B cell (primary cell): ENCODE measurements around the gene PLA2G2F. TPM values are rescaled to one million over a fixed set of nuclear protein-coding genes. Genes with fewer than 3 reads are reported as not detected.

ENCODE experiments used
- ATAC-seq: fragments of 200-7000 bp; cut with Tn5 transposase; one replicate; pipeline ENCODE4 v1.10.0; 2021; ENCODE audit warnings: low read depth, mild to moderate bottlenecking, moderate number of reproducible peaks, moderate library complexity
- CTCF ChIA-PET: fragments of 350-600 bp; sonication (Branson Sonifier 250); formaldehyde crosslinking; loops from one replicate; lab custom pipeline; 2021; ENCODE audit warnings: antibody characterized with exemption, inconsistent platforms; lab: Charles Lee
- POLR2A ChIA-PET: fragments of 350-600 bp; sonication (Branson Sonifier 250); formaldehyde crosslinking; loops from one replicate; lab custom pipeline; 2021; ENCODE audit warnings: antibody characterized with exemption; lab: Charles Lee
- DNase-seq: peaks from one replicate; pipeline ENCODE4 v3.0.0; 2013
- H2AFZ ChIP-seq: 2 replicates; pipeline ENCODE4 v1.6.1; 2012; ENCODE audit warnings: mild to moderate bottlenecking, low read depth, low read length; ENCODE audit not compliant: insufficient read depth, poor library complexity, severe bottlenecking
- H3K27ac ChIP-seq, 2 donors: 1 replicate in 1 of 2; 2 replicates in 1 of 2; pipeline ENCODE4 v1.5.1; 2012 to 2013; ENCODE audit warnings: low read length in 2 of 2, mild to moderate bottlenecking in 2 of 2, moderate library complexity in 1 of 2
- H3K27me3 ChIP-seq, 4 experiments: fragments of 200-600 bp in 1 of 4; sonication (generic) in 1 of 4; replicated peaks in 1 of 4; 1 replicate in 2 of 4; 2 replicates in 2 of 4; pipeline versions ENCODE4 v1.6.1 to v1.7.0; 2013 to 2016; ENCODE audit warnings: low read length in 3 of 4, mild to moderate bottlenecking in 2 of 4, mixed read lengths in 1 of 4, moderate library complexity in 1 of 4; ENCODE audit not compliant: insufficient read depth in 4 of 4, control insufficient read depth in 3 of 4; ENCODE audit errors: control extremely low read depth in 1 of 4
- H3K36me3 ChIP-seq, 2 experiments: replicated peaks in 1 of 2; 1 replicate in 1 of 2; 2 replicates in 1 of 2; pipeline versions ENCODE4 v1.6.1 to v1.7.1; 2013; ENCODE audit warnings: low read length in 1 of 2; ENCODE audit not compliant: insufficient read depth in 2 of 2, control insufficient read depth in 1 of 2; ENCODE audit errors: control extremely low read depth in 1 of 2, extremely low read depth in 1 of 2
- H3K4me1 ChIP-seq, 2 donors: fragments of 200-600 bp in 1 of 2; sonication (generic) in 1 of 2; 1 replicate in 1 of 2; 2 replicates in 1 of 2; pipeline versions ENCODE4 v1.5.1 to v1.6.1; 2013 to 2017; ENCODE audit warnings: low read length in 2 of 2; ENCODE audit not compliant: control insufficient read depth in 2 of 2, insufficient read depth in 2 of 2
- H3K4me2 ChIP-seq: replicated peaks from 2 replicates; pipeline ENCODE3; 2012; ENCODE audit warnings: mild to moderate bottlenecking, low read depth, low read length; ENCODE audit not compliant: poor library complexity, severe bottlenecking
- H3K4me3 ChIP-seq, 5 experiments: fragments of 200-600 bp in 1 of 5; sonication (generic) in 1 of 5; 1 replicate in 3 of 5; 2 replicates in 2 of 5; pipeline versions ENCODE4 v1.5.1 to v1.7.0; 2011 to 2016; ENCODE audit warnings: low read length in 4 of 5, mild to moderate bottlenecking in 4 of 5, low read depth in 2 of 5, control low read depth in 1 of 5, moderate library complexity in 1 of 5; ENCODE audit not compliant: insufficient read depth in 1 of 5; ENCODE audit errors: control extremely low read depth in 1 of 5, extremely low read depth in 1 of 5
- H3K79me2 ChIP-seq: fragments of 200-600 bp; sonication (generic); one replicate; pipeline ENCODE4 v1.6.0; 2016; ENCODE audit warnings: low read length; ENCODE audit not compliant: control insufficient read depth, insufficient read depth
- H3K9ac ChIP-seq: fragments of 200-600 bp; sonication (generic); 2 replicates; pipeline ENCODE4 v1.6.1; 2017; ENCODE audit warnings: mild to moderate bottlenecking, low read length, moderate library complexity
- H3K9me3 ChIP-seq, 3 donors: one replicate each; pipeline versions ENCODE4 v1.6.1 to v1.7.1; 2013; ENCODE audit warnings: low read length in 2 of 3; ENCODE audit not compliant: control insufficient read depth in 2 of 3, insufficient read depth in 1 of 3; ENCODE audit errors: control extremely low read depth in 1 of 3
- H4K20me1 ChIP-seq: 2 replicates; pipeline ENCODE4 v1.6.0; 2012; ENCODE audit warnings: mild to moderate bottlenecking, low read length; ENCODE audit not compliant: insufficient read depth, control insufficient read depth, poor library complexity, severe bottlenecking
- H3K27ac Mint-ChIP-seq: one replicate; pipeline ENCODE4 v1.8.0; 2021; ENCODE audit warnings: mixed read lengths
- H3K27me3 Mint-ChIP-seq: one replicate; pipeline ENCODE4 v1.8.0; 2021; ENCODE audit warnings: mixed read lengths
- H3K4me1 Mint-ChIP-seq: one replicate; pipeline ENCODE4 v1.8.0; 2021; ENCODE audit warnings: mixed read lengths
- H3K4me3 Mint-ChIP-seq: one replicate; pipeline ENCODE4 v1.8.0; 2021; ENCODE audit warnings: mixed read lengths
- H3K9me3 Mint-ChIP-seq: one replicate; pipeline ENCODE4 v1.8.0; 2022; ENCODE audit warnings: mixed read lengths; ENCODE audit not compliant: insufficient read depth
- EZH2 ChIP-seq: IDR thresholded peaks from 2 replicates; pipeline ENCODE4 v1.6.1; 2012; ENCODE audit warnings: borderline replicate concordance, low read depth, mild to moderate bottlenecking, moderate library complexity, low read length; ENCODE audit not compliant: insufficient read depth, poor library complexity, severe bottlenecking
- WGBS: methylation state at CpG from one replicate; pipeline ENCODE4 v1.1.5; 2013; ENCODE audit warnings: missing lambda C conversion rate; ENCODE audit not compliant: insufficient coverage; 5-methylcytosine and 5-hydroxymethylcytosine counted together
- intact Hi-C: fragments of 100-400 bp; cut with micrococcal nuclease; formaldehyde crosslinking; loops from one replicate; pipeline ENCODE4 v1.10.0; 2022
- polyA plus RNA-seq: library from polyadenylated mRNA; depleted of rRNA; stranded (reverse); fragments of >200 nt; gene quantifications from 2 replicates; pipeline ENCODE4 v1.2.3, GENCODE V29; 2012
- total RNA-seq, 2 donors: library from RNA; stranded (reverse); fragments of 120-200 nt in 1 of 2; gene quantifications; 1 replicate in 1 of 2; 2 replicates in 1 of 2; pipeline versions ENCODE4 v1.2.3 to v1.2.4, GENCODE V29; 2013 to 2022
- TF ChIP-seq, protein P1 (sequence below): fragments of 200-600 bp; IDR thresholded peaks from one replicate; pipeline ENCODE4 v1.8.0; 2022; ENCODE audit warnings: antibody characterized with exemption, mild to moderate bottlenecking

Gene PLA2G2F
- total and polyA plus RNA-seq, 2 donors (not counting 1 experiment from before 2014, with no cell fraction given) = not detected

- ChIA-PET POLR2A (no interaction called here), CTCF (interaction anchor here (1.5 to 5.4 kb wide), 2 partner anchors 14 to 28 kb away, joined by 3 to 32 read pairs; no protein-coding TSS in a partner anchor)
- Mint-ChIP-seq H3K4me1 (peaks cover 13% of the 10 kb centered on the region), H3K27me3 (peaks cover 26% of the 10 kb centered on the region), H3K27ac (no peak overlapping the region), H3K4me3 (no peak overlapping the region), H3K9me3 (peaks cover 2% of the 10 kb centered on the region)
- TF ChIP-seq EZH2 = no peak
- TF ChIP-seq, protein P1, sequence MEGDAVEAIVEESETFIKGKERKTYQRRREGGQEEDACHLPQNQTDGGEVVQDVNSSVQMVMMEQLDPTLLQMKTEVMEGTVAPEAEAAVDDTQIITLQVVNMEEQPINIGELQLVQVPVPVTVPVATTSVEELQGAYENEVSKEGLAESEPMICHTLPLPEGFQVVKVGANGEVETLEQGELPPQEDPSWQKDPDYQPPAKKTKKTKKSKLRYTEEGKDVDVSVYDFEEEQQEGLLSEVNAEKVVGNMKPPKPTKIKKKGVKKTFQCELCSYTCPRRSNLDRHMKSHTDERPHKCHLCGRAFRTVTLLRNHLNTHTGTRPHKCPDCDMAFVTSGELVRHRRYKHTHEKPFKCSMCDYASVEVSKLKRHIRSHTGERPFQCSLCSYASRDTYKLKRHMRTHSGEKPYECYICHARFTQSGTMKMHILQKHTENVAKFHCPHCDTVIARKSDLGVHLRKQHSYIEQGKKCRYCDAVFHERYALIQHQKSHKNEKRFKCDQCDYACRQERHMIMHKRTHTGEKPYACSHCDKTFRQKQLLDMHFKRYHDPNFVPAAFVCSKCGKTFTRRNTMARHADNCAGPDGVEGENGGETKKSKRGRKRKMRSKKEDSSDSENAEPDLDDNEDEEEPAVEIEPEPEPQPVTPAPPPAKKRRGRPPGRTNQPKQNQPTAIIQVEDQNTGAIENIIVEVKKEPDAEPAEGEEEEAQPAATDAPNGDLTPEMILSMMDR = no peak
- DNase-seq (no peak), ATAC-seq (no peak)
- intact Hi-C loops = no loop called here
- Histone ChIP-seq H3K4me2 (no peak overlapping the region), H3K4me3 (no peak overlapping the region), H3K27ac (no peak overlapping the region), H3K79me2 (no peaks in the 10 kb centered on the region), H3K36me3 (no peaks in the 10 kb centered on the region), H3K9me3 (peaks cover 1 to 14% (median 7%) of the 10 kb centered on the region in 3 donors), H2AFZ (no peak overlapping the region), H3K27me3 (peaks cover 0 to 13% (median 0%) of the 10 kb centered on the region in 4 experiments), H3K4me1 (peaks cover 3 to 4% of the 10 kb centered on the region in 2 donors), H4K20me1 (no peaks in the 10 kb centered on the region), H3K9ac (no peak overlapping the region)
- WGBS = 85% methylated on average over 4 of the region's 6 CpGs
Measured at GRCh38 chr1:20180129-20180843, 41.2 kb downstream of the PLA2G2F start.

GRCh38 chr1:20180844-20181207 is 41.7 kb downstream of the PLA2G2F start:
- intact Hi-C loops = no loop called here
- H3K79me2 ChIP-seq = no peaks in the 10 kb centered on the region
- H3K9me3 ChIP-seq = peaks cover 1 to 14% (median 7%) of the 10 kb centered on the region in 3 donors
- H3K4me3 ChIP-seq = no peak overlapping the region
- ChIA-PET POLR2A (no interaction called here), CTCF (interaction anchor here (1.2 to 5.4 kb wide), 3 partner anchors 14 to 263 kb away, joined by 3 to 32 read pairs (median 3); no protein-coding TSS in a partner anchor)
- ATAC-seq (no peak), DNase-seq (no peak)
- H3K27me3 Mint-ChIP-seq = peaks cover 27% of the 10 kb centered on the region
- no peak overlapping the region for H3K27ac Mint-ChIP-seq
- H3K27me3 ChIP-seq = peaks cover 0 to 18% (median 0%) of the 10 kb centered on the region in 4 experiments
- H3K9ac ChIP-seq = no peak overlapping the region
- no peak for TF ChIP-seq EZH2
- TF ChIP-seq, protein P1 = no peak
- no peaks in the 10 kb centered on the region for H3K36me3 ChIP-seq
- no peak overlapping the region for H2AFZ ChIP-seq
- peaks cover 2% of the 10 kb centered on the region for H3K9me3 Mint-ChIP-seq
- H3K4me2 ChIP-seq = no peak overlapping the region
- H3K4me1 ChIP-seq = peaks cover 8 to 9% of the 10 kb centered on the region in 2 donors
- WGBS = 100% methylated on average over 1 of the region's 3 CpGs
- no peak overlapping the region for H3K27ac ChIP-seq
- H4K20me1 ChIP-seq = no peaks in the 10 kb centered on the region
- H3K4me3 Mint-ChIP-seq = no peak overlapping the region
- peaks cover 16% of the 10 kb centered on the region for H3K4me1 Mint-ChIP-seq
